SK-N-SH (cell line): ENCODE results near the gene ZCCHC2.

Experiments used
- CHD2 ChIP-seq: fragments of 150-350 bp; IDR thresholded peaks from 2 replicates; pipeline ENCODE4 v1.6.1; 2018; ENCODE audit warnings: low read length; ENCODE audit not compliant: partially characterized antibody
- CTCF ChIP-seq: fragments of 200-600 bp; sonication (generic); IDR thresholded peaks from 2 replicates; pipeline ENCODE4 v1.6.1; 2017; ENCODE audit warnings: antibody characterized with exemption, mild to moderate bottlenecking, moderate library complexity
- EP300 ChIP-seq, 2 experiments: IDR thresholded peaks; 2 replicates each; pipeline versions ENCODE4 v1.4.0 to v1.6.1; 2012; ENCODE audit warnings: borderline replicate concordance in 1 of 2, low read depth in 1 of 2, low read length in 1 of 2
- EZH2phosphoT487 ChIP-seq: fragments of 200-600 bp; sonication (generic); IDR thresholded peaks from 2 replicates; pipeline ENCODE4 v1.6.1; 2017; ENCODE audit warnings: low read depth, mixed run types, mild to moderate bottlenecking, antibody characterized with exemption, moderate library complexity, borderline replicate concordance
- FOSL2 ChIP-seq: IDR thresholded peaks from 2 replicates; pipeline ENCODE4 v1.4.0; 2012; ENCODE audit warnings: low read depth, mild to moderate bottlenecking, moderate library complexity, borderline replicate concordance
- JUND ChIP-seq: IDR thresholded peaks from 2 replicates; pipeline ENCODE4 v1.4.0; 2012
- MAX ChIP-seq: IDR thresholded peaks from 2 replicates; pipeline ENCODE4 v1.4.0; 2012; ENCODE audit warnings: low read depth
- MEF2A ChIP-seq: IDR thresholded peaks from 2 replicates; pipeline ENCODE4 v1.4.0; 2012; ENCODE audit warnings: low read depth, borderline replicate concordance
- MXI1 ChIP-seq: IDR thresholded peaks from 2 replicates; pipeline ENCODE4 v1.6.1; 2012; ENCODE audit warnings: mild to moderate bottlenecking, low read depth, low read length, improper control_type of control experiment
- POLR2AphosphoS5 ChIP-seq: IDR thresholded peaks from 2 replicates; pipeline ENCODE4 v1.6.1; 2012; ENCODE audit warnings: low read depth, low read length
- RAD21 ChIP-seq: IDR thresholded peaks from 2 replicates; pipeline ENCODE4 v1.6.1; 2012; ENCODE audit warnings: mild to moderate bottlenecking, low read length
- SIN3A ChIP-seq: IDR thresholded peaks from 2 replicates; pipeline ENCODE4 v1.6.1; 2012; ENCODE audit warnings: low read depth, mild to moderate bottlenecking, low read length, moderate library complexity, borderline replicate concordance
- TAF1 ChIP-seq: IDR thresholded peaks from 2 replicates; pipeline ENCODE4 v1.6.1; 2012; ENCODE audit warnings: low read depth, mild to moderate bottlenecking, low read length, moderate library complexity, borderline replicate concordance
- TEAD4 ChIP-seq: IDR thresholded peaks from 2 replicates; pipeline ENCODE4 v1.4.0; 2012; ENCODE audit warnings: mild to moderate bottlenecking, borderline replicate concordance; ENCODE audit not compliant: insufficient read depth

DNA sequence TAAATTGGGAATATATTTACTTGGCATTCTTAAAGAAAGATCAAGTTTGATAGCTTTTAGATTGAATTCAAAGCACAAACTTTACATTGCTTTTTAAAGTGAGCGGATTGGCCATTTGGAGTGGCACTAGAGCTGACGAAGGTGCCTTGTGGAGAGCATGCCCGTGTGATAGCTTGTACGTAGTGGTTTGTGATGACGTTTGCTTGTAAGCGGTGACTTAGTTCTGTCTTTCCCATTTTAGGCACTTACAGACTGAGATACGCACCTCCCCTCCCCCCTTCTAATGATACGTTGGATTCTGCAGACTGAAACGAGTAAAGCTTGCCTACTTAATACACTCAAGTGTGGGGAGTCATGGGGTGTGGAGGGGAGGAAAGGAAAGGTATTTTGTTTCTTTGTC, 53.4 kb downstream of the ZCCHC2 start:
- TF ChIP-seq SIN3A, result no peak
- TF ChIP-seq CTCF, result no peak
- TF ChIP-seq POLR2AphosphoS5, result no peak
- TF ChIP-seq EP300 (IDR thresholded peaks at IDR 0.05; ENCODE audit: borderline replicate concordance in 1 of 2, low read depth in 1 of 2, low read length in 1 of 2), result no peak
- no peak for TF ChIP-seq JUND
- TF ChIP-seq MEF2A, result no peak
- no peak for TF ChIP-seq RAD21
- no peak for TF ChIP-seq MAX
- TF ChIP-seq FOSL2, result no peak
- no peak for TF ChIP-seq EZH2phosphoT487
- TF ChIP-seq MXI1, result no peak
- TF ChIP-seq TAF1, result no peak
- TF ChIP-seq TEAD4, result no peak
- TF ChIP-seq CHD2, result no peak
